H1 (cell line): Measurements from ENCODE around the gene TEX38. TPM values are rescaled to one million over a fixed set of nuclear protein-coding genes. Genes with fewer than 3 reads are reported as not detected.

Source experiments
- polyA plus RNA-seq, 7 experiments: library from polyadenylated mRNA; depleted of rRNA in 3 of 7; stranded (reverse) in 5 of 7; unstranded in 2 of 7; fragments of >200 nt in 5 of 7; fragments of 200-250 nt in 2 of 7; gene quantifications; 1 replicate in 5 of 7; 2 replicates in 1 of 7; 4 replicates in 1 of 7; pipeline versions ENCODE4 v1.2.1 to v1.2.3, GENCODE V29; 2011 to 2013; ENCODE audit warnings: missing spikeins in 2 of 7, mixed read lengths in 2 of 7
- total RNA-seq: library from RNA; stranded (reverse); fragmentation: NEBNext Ultra II Directional; extraction: Animal tissue kit (Norgen Biotek cat#: 25700); gene quantifications from 2 replicates; pipeline ENCODE4 v1.2.1, GENCODE V29; 2021

The TEX38 gene
- total and polyA plus RNA-seq, 2 of the 8 experiments (the other 6 are each of a cell fraction or from before 2014, with no cell fraction given) = 0.33 TPM; not detected in 1

Other genes with a start within 250 kb of the TEX38 start
- 0.30 TPM in 1 of 2 replicates, not detected in the other for gene DMBX1, start 182.0 kb upstream of the TEX38 start, total RNA-seq
- gene DMBX1, start 182.0 kb upstream of the TEX38 start, polyA plus RNA-seq (2011; rRNA removed) = 0.23 and 0.36 TPM in 2 replicates
- not detected in 2 replicates for gene KNCN, start 120.2 kb upstream of the TEX38 start, total RNA-seq
- not detected in 2 replicates for gene KNCN, start 120.2 kb upstream of the TEX38 start, polyA plus RNA-seq (2011; rRNA removed)
- gene MKNK1, start 67.6 kb upstream of the TEX38 start, total RNA-seq = 21.5 and 23.9 TPM in 2 replicates
- 13.9 and 16.3 TPM in 2 replicates for gene MKNK1, start 67.6 kb upstream of the TEX38 start, polyA plus RNA-seq (2011; rRNA removed)
- 5.1 and 5.8 TPM in 2 replicates for gene MOB3C, start 55.0 kb upstream of the TEX38 start, total RNA-seq
- 6.6 and 7.9 TPM in 2 replicates for gene MOB3C, start 55.0 kb upstream of the TEX38 start, polyA plus RNA-seq (2011; rRNA removed)
- gene ATPAF1, start 3.5 kb upstream of the TEX38 start, total RNA-seq = 44.6 and 46.7 TPM in 2 replicates
- gene ATPAF1, start 3.5 kb upstream of the TEX38 start, polyA plus RNA-seq (2011; rRNA removed) = 41.4 and 55.9 TPM in 2 replicates
- 36.9 and 40.4 TPM in 2 replicates for gene EFCAB14, start 47.3 kb downstream of the TEX38 start, total RNA-seq
- 14.0 and 19.4 TPM in 2 replicates for gene EFCAB14, start 47.3 kb downstream of the TEX38 start, polyA plus RNA-seq (2011; rRNA removed)
- not detected in 2 replicates for gene CYP4B1, start 127.2 kb downstream of the TEX38 start, total RNA-seq
- gene CYP4B1, start 127.2 kb downstream of the TEX38 start, polyA plus RNA-seq (2011; rRNA removed) = 0.08 and 0.23 TPM in 2 replicates